WERI-Rb-1 (cell line): ENCODE data around the gene DDX54.

Experiments
- DNase-seq: peaks from one replicate; pipeline ENCODE4 v3.0.0-alpha.2; 2020
- H3K27ac ChIP-seq: fragments of 250-450 bp; sonication (Bioruptor Pico); 2 replicates; pipeline ENCODE4 v1.5.1; 2020; ENCODE audit warnings: mild to moderate bottlenecking, moderate library complexity
- H3K27me3 ChIP-seq: fragments of 250-450 bp; sonication (Bioruptor Pico); 2 replicates; pipeline ENCODE4 v1.5.1; 2021; ENCODE audit warnings: mild to moderate bottlenecking, low read depth, moderate library complexity; ENCODE audit not compliant: insufficient read depth, severe bottlenecking
- H3K36me3 ChIP-seq: fragments of 250-450 bp; sonication (Bioruptor Pico); 2 replicates; pipeline ENCODE4 v1.5.1; 2020; ENCODE audit warnings: mild to moderate bottlenecking, moderate library complexity
- H3K4me3 ChIP-seq: 2 replicates; pipeline ENCODE4 v1.5.1; 2011; ENCODE audit warnings: low read depth, mild to moderate bottlenecking, control low read depth, low read length
- H3K9me3 ChIP-seq: fragments of 250-450 bp; sonication (Bioruptor Pico); 2 replicates; pipeline ENCODE4 v1.5.1; 2021; ENCODE audit warnings: mild to moderate bottlenecking, moderate library complexity; ENCODE audit not compliant: severe bottlenecking
- TF ChIP-seq, protein P1 (sequence below): IDR thresholded peaks from 2 replicates; pipeline ENCODE4 v1.5.1; 2011; ENCODE audit warnings: low read depth, mild to moderate bottlenecking, control low read depth, inconsistent platforms, low read length

DDX54 gene

DNA sequence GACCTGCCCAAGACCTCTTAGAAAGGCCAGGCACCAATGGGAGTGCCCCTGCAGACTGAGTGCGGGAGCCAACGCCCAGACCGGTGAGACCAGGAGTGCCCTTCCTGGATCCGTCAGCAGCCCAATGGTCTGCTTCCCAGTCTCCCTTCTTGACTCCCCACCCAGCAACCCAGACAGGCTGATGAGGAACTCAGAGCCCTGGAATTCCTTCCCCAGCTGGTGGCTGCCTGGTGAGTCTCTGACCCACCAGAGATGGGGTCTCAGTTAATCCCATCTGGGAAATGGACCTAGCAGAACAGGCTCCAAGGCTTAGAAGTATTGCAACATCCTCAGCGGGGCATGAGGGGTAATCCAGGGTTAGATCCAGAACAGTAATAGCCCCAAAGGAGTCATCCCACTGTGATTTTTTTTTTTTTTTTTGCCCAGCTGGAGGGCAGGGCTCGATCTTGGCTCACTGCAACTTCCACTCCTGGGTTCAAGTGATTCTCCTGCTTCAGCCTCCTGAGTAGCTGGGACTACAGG is 48.2 kb downstream of the DDX54 start:
- no peak overlapping the region for H3K27ac ChIP-seq
- TF ChIP-seq, protein P1, sequence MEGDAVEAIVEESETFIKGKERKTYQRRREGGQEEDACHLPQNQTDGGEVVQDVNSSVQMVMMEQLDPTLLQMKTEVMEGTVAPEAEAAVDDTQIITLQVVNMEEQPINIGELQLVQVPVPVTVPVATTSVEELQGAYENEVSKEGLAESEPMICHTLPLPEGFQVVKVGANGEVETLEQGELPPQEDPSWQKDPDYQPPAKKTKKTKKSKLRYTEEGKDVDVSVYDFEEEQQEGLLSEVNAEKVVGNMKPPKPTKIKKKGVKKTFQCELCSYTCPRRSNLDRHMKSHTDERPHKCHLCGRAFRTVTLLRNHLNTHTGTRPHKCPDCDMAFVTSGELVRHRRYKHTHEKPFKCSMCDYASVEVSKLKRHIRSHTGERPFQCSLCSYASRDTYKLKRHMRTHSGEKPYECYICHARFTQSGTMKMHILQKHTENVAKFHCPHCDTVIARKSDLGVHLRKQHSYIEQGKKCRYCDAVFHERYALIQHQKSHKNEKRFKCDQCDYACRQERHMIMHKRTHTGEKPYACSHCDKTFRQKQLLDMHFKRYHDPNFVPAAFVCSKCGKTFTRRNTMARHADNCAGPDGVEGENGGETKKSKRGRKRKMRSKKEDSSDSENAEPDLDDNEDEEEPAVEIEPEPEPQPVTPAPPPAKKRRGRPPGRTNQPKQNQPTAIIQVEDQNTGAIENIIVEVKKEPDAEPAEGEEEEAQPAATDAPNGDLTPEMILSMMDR: no peak

GRCh38 chr12:113136128-113136989 is 48.9 kb downstream of the DDX54 start:
- TF ChIP-seq, protein P1: no peak
- no peaks in the 10 kb centered on the region for H3K36me3 ChIP-seq
- H3K4me3 ChIP-seq: no peak overlapping the region
- H3K27ac ChIP-seq: no peak overlapping the region
- no peaks in the 10 kb centered on the region for H3K27me3 ChIP-seq
- DNase-seq: no peak
- no peaks in the 10 kb centered on the region for H3K9me3 ChIP-seq

More for the DNA sequence above, 48.2 kb downstream of the DDX54 start:
- no peak for DNase-seq
- Histone ChIP-seq H3K36me3 (no peaks in the 10 kb centered on the region), H3K4me3 (no peak overlapping the region), H3K9me3 (no peaks in the 10 kb centered on the region), H3K27me3 (no peaks in the 10 kb centered on the region)

DNA sequence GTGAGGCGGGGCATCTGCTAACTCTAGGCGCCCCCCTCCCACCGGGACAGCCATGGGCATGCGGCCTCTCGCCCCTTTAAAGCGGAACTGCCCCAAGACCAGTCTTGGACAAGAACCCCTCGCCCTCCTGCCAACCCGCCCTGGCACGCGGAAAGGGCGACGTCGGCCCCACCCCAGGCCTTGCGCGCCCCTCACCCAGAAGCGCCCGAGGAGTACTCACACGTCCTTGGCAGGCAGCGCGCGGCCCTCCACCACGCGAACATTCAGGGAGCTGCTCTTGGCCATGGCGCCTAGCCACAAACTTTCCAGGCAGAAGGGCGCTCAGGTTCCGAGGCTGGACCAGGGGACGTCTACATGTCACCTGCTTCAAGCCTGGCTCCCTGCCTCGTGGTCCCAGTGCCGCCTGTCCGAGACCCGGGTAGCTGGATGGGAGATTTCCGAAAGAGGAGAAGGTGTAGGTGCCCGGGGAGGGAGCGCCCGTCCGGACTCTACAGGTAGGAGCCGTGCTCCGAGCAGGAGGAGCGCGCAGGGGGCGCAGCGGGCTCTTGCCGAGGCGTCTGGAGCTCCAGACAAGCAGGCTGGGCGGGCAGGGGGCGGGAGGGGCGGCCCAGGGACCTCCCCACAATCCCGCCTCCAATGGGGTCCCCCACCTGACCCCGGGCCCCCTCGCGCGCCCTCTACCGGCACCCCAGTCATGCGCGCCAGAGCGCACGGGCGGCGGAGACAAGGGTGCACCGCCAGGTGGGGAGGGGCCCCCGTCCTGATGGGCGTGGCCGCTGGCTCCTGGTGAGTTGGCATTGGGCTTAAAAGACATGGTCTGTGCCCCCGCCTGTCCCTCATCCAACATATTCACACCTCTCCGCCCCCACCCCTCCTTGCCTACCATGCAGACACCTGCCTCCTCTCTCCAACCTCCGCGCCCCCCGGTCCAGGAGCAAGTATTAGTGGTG is 49.8 kb downstream of the DDX54 start, which contains the start of gene RASAL1:
Gene RASAL1, minus strand, starts transcription at position 584 of the 950 bp plus-strand sequence. Its CDS starts 299 bp downstream, at position 285.
- H3K4me3 ChIP-seq: peak within 1 kb of the TSS; percentile 46
- H3K9me3 ChIP-seq: no peaks in the 10 kb centered on the region
- TF ChIP-seq, protein P1: peak; percentile 59
- no peak within 1 kb of the TSS for H3K27ac ChIP-seq
- DNase-seq: peak; percentile 87
- H3K36me3 ChIP-seq: no peaks in the 10 kb centered on the region
- no peaks in the 10 kb centered on the region for H3K27me3 ChIP-seq

GRCh38 chr12:113134521-113134951 is 50.7 kb downstream of the DDX54 start:
- TF ChIP-seq, protein P1: no peak

DNA sequence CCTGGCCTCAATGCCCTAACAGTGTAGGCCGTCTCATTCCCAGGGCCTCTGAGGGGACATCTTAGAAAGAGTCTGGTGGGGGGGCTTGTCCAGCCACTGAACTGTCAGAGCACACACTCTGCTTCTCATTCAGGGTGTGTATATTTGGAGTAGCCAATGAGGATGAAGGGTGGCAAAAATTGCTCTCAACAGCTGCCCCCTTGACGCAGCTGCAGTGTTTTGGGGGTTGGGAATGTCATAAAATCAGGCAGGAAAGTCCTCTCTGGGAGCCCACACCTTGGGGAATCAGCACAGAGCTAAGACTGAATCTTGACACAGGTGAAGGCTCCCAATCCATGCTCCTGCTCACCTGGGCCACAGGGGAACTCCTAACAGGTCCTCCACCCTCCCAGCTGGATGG is 51.2 kb downstream of the DDX54 start:
- no peak for DNase-seq
- Histone ChIP-seq H3K27me3 (no peaks in the 10 kb centered on the region), H3K9me3 (no peaks in the 10 kb centered on the region), H3K36me3 (no peaks in the 10 kb centered on the region), H3K4me3 (no peak overlapping the region), H3K27ac (no peak overlapping the region)
- TF ChIP-seq, protein P1: no peak

More at GRCh38 chr12:113134521-113134951, 50.7 kb downstream of the DDX54 start:
- H3K27ac ChIP-seq: no peak overlapping the region
- DNase-seq: no peak
- H3K36me3 ChIP-seq: no peaks in the 10 kb centered on the region
- no peak overlapping the region for H3K4me3 ChIP-seq
- no peaks in the 10 kb centered on the region for H3K27me3 ChIP-seq
- no peaks in the 10 kb centered on the region for H3K9me3 ChIP-seq
